Peyer's patch (tissue), 4 donors: ENCODE measurements around the gene ATP8B4.

Experiments used
- POLR2A ChIP-seq, 2 donors: fragments of 450-650 bp; IDR thresholded peaks; one replicate each; pipeline ENCODE4 v1.5.1; 2017; ENCODE audit warnings: antibody characterized with exemption in 2 of 2, mild to moderate bottlenecking in 2 of 2, moderate library complexity in 2 of 2
- TF ChIP-seq, protein P1 (sequence below), 6 experiments: fragments of 450-650 bp in 4 of 6; fragments of 200-600 bp in 2 of 6; sonication (generic) in 1 of 6; IDR thresholded peaks; one replicate each; pipeline ENCODE4 v1.5.1; 2017 to 2019; ENCODE audit warnings: antibody characterized with exemption in 6 of 6, mild to moderate bottlenecking in 3 of 6, moderate library complexity in 1 of 6

DNA sequence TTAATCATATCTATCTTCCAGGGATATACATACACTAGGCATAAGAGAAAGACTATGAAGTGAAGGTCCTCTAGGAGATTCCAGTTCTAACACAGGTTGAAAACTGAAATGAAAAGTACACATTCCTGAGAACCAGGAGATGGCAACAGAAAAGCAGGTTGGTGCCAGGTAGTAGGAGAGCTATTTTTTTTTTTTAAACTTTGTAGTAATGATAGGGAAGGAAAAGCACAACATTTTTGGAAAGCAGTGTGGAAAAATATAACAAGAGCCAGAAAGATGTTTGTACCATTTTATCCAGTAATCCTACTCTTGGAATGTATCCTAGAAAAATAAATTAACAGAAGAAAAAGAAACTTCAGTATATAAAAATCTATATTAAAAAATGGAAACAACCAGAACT, 308.3 kb downstream of the ATP8B4 start:
- TF ChIP-seq, protein P1, sequence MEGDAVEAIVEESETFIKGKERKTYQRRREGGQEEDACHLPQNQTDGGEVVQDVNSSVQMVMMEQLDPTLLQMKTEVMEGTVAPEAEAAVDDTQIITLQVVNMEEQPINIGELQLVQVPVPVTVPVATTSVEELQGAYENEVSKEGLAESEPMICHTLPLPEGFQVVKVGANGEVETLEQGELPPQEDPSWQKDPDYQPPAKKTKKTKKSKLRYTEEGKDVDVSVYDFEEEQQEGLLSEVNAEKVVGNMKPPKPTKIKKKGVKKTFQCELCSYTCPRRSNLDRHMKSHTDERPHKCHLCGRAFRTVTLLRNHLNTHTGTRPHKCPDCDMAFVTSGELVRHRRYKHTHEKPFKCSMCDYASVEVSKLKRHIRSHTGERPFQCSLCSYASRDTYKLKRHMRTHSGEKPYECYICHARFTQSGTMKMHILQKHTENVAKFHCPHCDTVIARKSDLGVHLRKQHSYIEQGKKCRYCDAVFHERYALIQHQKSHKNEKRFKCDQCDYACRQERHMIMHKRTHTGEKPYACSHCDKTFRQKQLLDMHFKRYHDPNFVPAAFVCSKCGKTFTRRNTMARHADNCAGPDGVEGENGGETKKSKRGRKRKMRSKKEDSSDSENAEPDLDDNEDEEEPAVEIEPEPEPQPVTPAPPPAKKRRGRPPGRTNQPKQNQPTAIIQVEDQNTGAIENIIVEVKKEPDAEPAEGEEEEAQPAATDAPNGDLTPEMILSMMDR (IDR thresholded peaks at IDR 0.05): no peak
- no peak for TF ChIP-seq POLR2A (IDR thresholded peaks at IDR 0.05)
